ENCODE measurements around the gene SSH3.

- no peak for TF ChIP-seq POLR2AphosphoS5 (IDR thresholded peaks at IDR 0.05)
- TF ChIP-seq CTCF (IDR thresholded peaks at IDR 0.05), result no peak
- no peak for TF ChIP-seq POLR2A (IDR thresholded peaks at IDR 0.05; ENCODE audit: low read depth)
- no peak for TF ChIP-seq EP300 (IDR thresholded peaks at IDR 0.05)
Observed at GRCh38 chr11:67268081-67268961, 35.0 kb upstream of the SSH3 start.
